AG04450 (cell line): ENCODE results near the gene PHLDA2. TPM values are rescaled to one million over a fixed set of nuclear protein-coding genes. Genes with fewer than 3 reads are reported as not detected.
"Not testable (repeated sequence)": the region's sequence is repeated elsewhere in the genome, so short reads cannot be mapped to it uniquely, and the experiment has no call there.

Experiments used
- CTCF ChIA-PET: fragments of 300-600, 350-600 bp; formaldehyde crosslinking; extraction: SDS; loops from one replicate; lab custom pipeline; 2022; ENCODE audit warnings: antibody characterized with exemption, inconsistent platforms; lab: Charles Lee
- POLR2A ChIA-PET: fragments of 350-600 bp; formaldehyde crosslinking; extraction: SDS; loops from one replicate; lab custom pipeline; 2021; ENCODE audit warnings: antibody characterized with exemption, inconsistent platforms; lab: Yijun Ruan, JAX
- DNase-seq: peaks from one replicate; pipeline ENCODE4 v3.0.0-alpha.2; 2011; ENCODE audit warnings: low read depth, low spot score
- H3K27ac ChIP-seq: one replicate; pipeline ENCODE4 v1.5.1; 2012; ENCODE audit warnings: low read depth, low read length, control low read depth
- H3K27me3 ChIP-seq: one replicate; pipeline ENCODE4 v1.6.0; 2012; ENCODE audit warnings: low read length; ENCODE audit not compliant: control insufficient read depth, insufficient read depth
- H3K4me3 ChIP-seq: 2 replicates; pipeline ENCODE4 v1.5.1; 2011; ENCODE audit warnings: mild to moderate bottlenecking, low read depth, low read length, control low read depth
- H3K9me3 ChIP-seq: 2 replicates; pipeline ENCODE4 v1.5.1; 2012; ENCODE audit warnings: low read length; ENCODE audit not compliant: control insufficient read depth, insufficient read depth
- CTCF ChIP-seq: IDR thresholded peaks from 2 replicates; pipeline ENCODE4 v1.5.1; 2011; ENCODE audit warnings: low read depth, low read length, control low read depth, inconsistent platforms
- polyA plus RNA-seq: library from polyadenylated mRNA; depleted of rRNA; stranded (reverse); fragments of >200 nt; gene quantifications from 2 replicates; pipeline ENCODE4 v1.2.3, GENCODE V29; 2011

The PHLDA2 gene
- polyA plus RNA-seq, 1 experiment: 9.6 TPM

- DNase-seq: no peak
- Histone ChIP-seq H3K9me3 (peaks cover 4% of the 10 kb centered on the region; the same call in 1 of the 2 replicates), H3K27ac (no peak overlapping the region), H3K27me3 (no peaks in the 10 kb centered on the region), H3K4me3 (no peak overlapping the region)
- TF ChIP-seq CTCF: no peak
- POLR2A ChIA-PET: no interaction called here
- CTCF ChIA-PET: no interaction called here
Measured at GRCh38 chr11:2908130-2908529, 21.1 kb downstream of the PHLDA2 start.

- CTCF ChIA-PET, H3K9me3 ChIP-seq, H3K4me3 ChIP-seq, H3K27me3 ChIP-seq, H3K27ac ChIP-seq, POLR2A ChIA-PET, DNase-seq: not testable (repeated sequence)
Measured at GRCh38 chr11:2905299-2905698, 23.9 kb downstream of the PHLDA2 start.

GRCh38 chr11:2904153-2905052 is 24.8 kb downstream of the PHLDA2 start:
- TF ChIP-seq CTCF: no peak
- Histone ChIP-seq H3K27me3 (no peaks in the 10 kb centered on the region), H3K4me3 (no peak overlapping the region), H3K9me3 (peaks cover 5% of the 10 kb centered on the region; the same call in 1 of the 2 replicates), H3K27ac (no peak overlapping the region)
- ChIA-PET POLR2A (no interaction called here), CTCF (interaction anchor here (2.0 to 2.4 kb wide), 2 partner anchors 12 to 15 kb away, joined by 6 to 13 read pairs; no protein-coding TSS in a partner anchor)
- DNase-seq: no peak

GRCh38 chr11:2903672-2904011 is 25.6 kb downstream of the PHLDA2 start:
- no peaks in the 10 kb centered on the region for H3K27me3 ChIP-seq
- peaks cover 7% of the 10 kb centered on the region; the same call in 1 of the 2 replicates for H3K9me3 ChIP-seq
- TF ChIP-seq CTCF: no peak
- no peak overlapping the region for H3K27ac ChIP-seq
- ChIA-PET CTCF (interaction anchor here (1.3 to 2.4 kb wide), 3 partner anchors 11 to 16 kb away, joined by 4 to 13 read pairs (median 6); no protein-coding TSS in a partner anchor), POLR2A (interaction anchor here (2.3 kb wide), 1 partner anchor 26 kb away, joined by 13 read pairs; the partner anchor contains the start of gene PHLDA2)
- no peak overlapping the region for H3K4me3 ChIP-seq
- no peak for DNase-seq

GRCh38 chr11:2902784-2903671 is 26.2 kb downstream of the PHLDA2 start:
- peak overlapping the region; percentile 80 for H3K4me3 ChIP-seq
- no peak for DNase-seq
- CTCF ChIA-PET: interaction anchor here (0.6 to 2.4 kb wide), 5 partner anchors 11 to 372 kb away, joined by 3 to 13 read pairs (median 4); no protein-coding TSS in a partner anchor
- POLR2A ChIA-PET: interaction anchor here (0.5 to 2.3 kb wide), 3 partner anchors 9 to 27 kb away, joined by 3 to 13 read pairs (median 3); partner anchors contain the start of gene PHLDA2
- peaks cover 7% of the 10 kb centered on the region; the same call in 1 of the 2 replicates for H3K9me3 ChIP-seq
- H3K27ac ChIP-seq: no peak overlapping the region
- TF ChIP-seq CTCF: no peak
- no peaks in the 10 kb centered on the region for H3K27me3 ChIP-seq
